ENCODE results near the gene MEF2B. TPM values are rescaled to one million over a fixed set of nuclear protein-coding genes. Genes with fewer than 3 reads are reported as not detected.
"Not testable (repeated sequence)": the region's sequence is repeated elsewhere in the genome, so short reads cannot be mapped to it uniquely, and the experiment has no call there.

MEF2B gene
- polyA plus RNA-seq, 1 donor from 2014 or later: 0.22 TPM

GRCh38 chr19:19105365-19106055 lies 64.6 kb downstream of the MEF2B start:
- Histone ChIP-seq H4K20me1 (ENCODE audit: insufficient read depth) (no peaks in the 10 kb centered on the region), H3K79me2 (replicated peaks; ENCODE audit: insufficient read depth, low read length) (no peaks in the 10 kb centered on the region), H3K9ac (ENCODE audit: low read length) (no peak overlapping the region), H3K27ac (ENCODE audit: low read length) (no peak overlapping the region), H3F3A (ENCODE audit: insufficient read depth, low read length, poor library complexity, severe bottlenecking) (no peaks in the 10 kb centered on the region), H3K27me3 (ENCODE audit: insufficient read depth, low read depth, low read length) (no peaks in the 10 kb centered on the region), H3K9me3 (ENCODE audit: low read length) (no peaks in the 10 kb centered on the region), H2AFZ (ENCODE audit: low read depth, low read length) (no peak overlapping the region), H3K36me3 (ENCODE audit: insufficient read depth, low read length) (no peaks in the 10 kb centered on the region), H3K4me3 (ENCODE audit: low read length) (no peak overlapping the region), H3K9me2 (ENCODE audit: insufficient read depth, low read length) (no peaks in the 10 kb centered on the region), H3K4me2 (ENCODE audit: low read length) (no peak overlapping the region)
- TF ChIP-seq EP300 (conservative IDR thresholded peaks at IDR 0.05; ENCODE audit: poor library complexity, severe bottlenecking) (no peak), MXI1 (conservative IDR thresholded peaks at IDR 0.05; ENCODE audit: poor library complexity, severe bottlenecking) (no peak), SMC3 (conservative IDR thresholded peaks at IDR 0.05; ENCODE audit: poor library complexity) (no peak), REST (IDR thresholded peaks at IDR 0.05; ENCODE audit: borderline replicate concordance) (no peak), TAF1 (IDR thresholded peaks at IDR 0.05; ENCODE audit: low read depth) (no peak), RAD21 (conservative IDR thresholded peaks at IDR 0.05) (no peak), CTCF (IDR thresholded peaks at IDR 0.05; ENCODE audit: poor library complexity, severe bottlenecking) (no peak), EZH2 (IDR thresholded peaks at IDR 0.05; ENCODE audit: borderline replicate concordance, insufficient read depth, low read length, poor library complexity, severe bottlenecking) (no peak), POLR2AphosphoS5 (IDR thresholded peaks at IDR 0.05) (no peak)

GRCh38 chr19:19103167-19103566 lies 66.9 kb downstream of the MEF2B start:
- no peaks in the 10 kb centered on the region for H3K9me2 ChIP-seq (ENCODE audit: insufficient read depth, low read length)
- no peak overlapping the region for H3K9ac ChIP-seq (ENCODE audit: low read length)
- TF ChIP-seq CTCF (IDR thresholded peaks at IDR 0.05; ENCODE audit: poor library complexity, severe bottlenecking) (no peak), SMC3 (conservative IDR thresholded peaks at IDR 0.05; ENCODE audit: poor library complexity) (no peak), REST (IDR thresholded peaks at IDR 0.05; ENCODE audit: borderline replicate concordance) (no peak)
- H3K4me2 ChIP-seq (ENCODE audit: low read length): no peak overlapping the region
- no peak overlapping the region for H3K27ac ChIP-seq (ENCODE audit: low read length)
- H4K20me1 ChIP-seq (ENCODE audit: insufficient read depth): no peaks in the 10 kb centered on the region
- H3K27me3 ChIP-seq (ENCODE audit: insufficient read depth, low read depth, low read length): no peaks in the 10 kb centered on the region
- H3F3A ChIP-seq (ENCODE audit: insufficient read depth, low read length, poor library complexity, severe bottlenecking): no peaks in the 10 kb centered on the region
- H3K4me3 ChIP-seq (ENCODE audit: low read length): no peak overlapping the region
- H3K36me3 ChIP-seq (ENCODE audit: insufficient read depth, low read length): no peaks in the 10 kb centered on the region
- H3K9me3 ChIP-seq (ENCODE audit: low read length): no peaks in the 10 kb centered on the region
- H3K79me2 ChIP-seq (replicated peaks; ENCODE audit: insufficient read depth, low read length): no peaks in the 10 kb centered on the region
- H2AFZ ChIP-seq (ENCODE audit: low read depth, low read length): no peak overlapping the region

GRCh38 chr19:19102566-19102965 lies 67.5 kb downstream of the MEF2B start:
- H3F3A ChIP-seq (ENCODE audit: insufficient read depth, low read length, poor library complexity, severe bottlenecking); H3K4me2 ChIP-seq (ENCODE audit: low read length); H3K79me2 ChIP-seq (replicated peaks; ENCODE audit: insufficient read depth, low read length); H3K9ac ChIP-seq (ENCODE audit: low read length); H3K27ac ChIP-seq (ENCODE audit: low read length); H3K27me3 ChIP-seq (ENCODE audit: insufficient read depth, low read depth, low read length); H4K20me1 ChIP-seq (ENCODE audit: insufficient read depth); H3K9me3 ChIP-seq (ENCODE audit: low read length); H3K4me3 ChIP-seq (ENCODE audit: low read length); H3K9me2 ChIP-seq (ENCODE audit: insufficient read depth, low read length); H2AFZ ChIP-seq (ENCODE audit: low read depth, low read length); H3K36me3 ChIP-seq (ENCODE audit: insufficient read depth, low read length): not testable (repeated sequence)
